ENCODE data around the gene MOB2. TPM values are rescaled to one million over a fixed set of nuclear protein-coding genes. Genes with fewer than 3 reads are reported as not detected.

MOB2 gene
- total and polyA plus RNA-seq, 7 donors = 44.5 to 75.1 (median 58.1) TPM

GRCh38 chr11:1509626-1510255 lies 23.2 kb upstream of the MOB2 start:
- Histone ChIP-seq H3K27me3 (ENCODE audit: insufficient read depth in 3 of 3, low read length in 2 of 3) (no peaks in the 10 kb centered on the region), H3K27ac (no peak overlapping the region), H3K36me3 (ENCODE audit: insufficient read depth in 1 of 2, low read depth in 1 of 2) (no peaks in the 10 kb centered on the region), H3K9me3 (no peaks in the 10 kb centered on the region), H3K4me1 (peaks cover 64% of the 10 kb centered on the region), H3K4me3 (no peak overlapping the region)
- peak in 1 of 2 donors; percentile 17 for DNase-seq
- no peak for TF ChIP-seq CTCF (IDR thresholded peaks at IDR 0.05)
- intact Hi-C loops (cut with DNase I) = loop anchor here in 1 of 2 donors (10.0 kb wide), 1 partner anchor 235 kb away; no protein-coding TSS in a partner anchor
- 43 to 76% (median 60%) methylated on average over 11 to 20 of the region's 20 CpGs for WGBS, 3 donors
- no peak for ATAC-seq

- Histone ChIP-seq H3K9me3 (no peaks in the 10 kb centered on the region), H3K4me1 (peaks cover 64% of the 10 kb centered on the region), H3K36me3 (ENCODE audit: insufficient read depth in 1 of 2, low read depth in 1 of 2) (no peaks in the 10 kb centered on the region), H3K27ac (no peak overlapping the region), H3K27me3 (ENCODE audit: insufficient read depth in 3 of 3, low read length in 2 of 3) (no peaks in the 10 kb centered on the region), H3K4me3 (no peak overlapping the region)
- ATAC-seq (no peak), DNase-seq (peak in 1 of 2 donors; percentile 36)
- WGBS, 3 donors = 73 to 93% (median 78%) methylated on average over 8 to 10 of the region's 10 CpGs
- intact Hi-C loops (cut with DNase I) = loop anchor here in 1 of 2 donors (10.0 kb wide), 1 partner anchor 234 kb away; no protein-coding TSS in a partner anchor
- TF ChIP-seq CTCF (IDR thresholded peaks at IDR 0.05) = no peak
Measured at GRCh38 chr11:1508986-1509385, 22.4 kb upstream of the MOB2 start.

- Histone ChIP-seq H3K4me3 (no peak overlapping the region), H3K27ac (no peak overlapping the region), H3K27me3 (ENCODE audit: insufficient read depth in 3 of 3, low read length in 2 of 3) (no peaks in the 10 kb centered on the region), H3K9me3 (no peaks in the 10 kb centered on the region), H3K36me3 (ENCODE audit: insufficient read depth in 1 of 2, low read depth in 1 of 2) (no peaks in the 10 kb centered on the region), H3K4me1 (peaks cover 64% of the 10 kb centered on the region)
- ATAC-seq = no peak
- intact Hi-C loops (cut with DNase I) = loop anchor here in 1 of 2 donors (10.0 kb wide), 1 partner anchor 234 kb away; no protein-coding TSS in a partner anchor
- TF ChIP-seq CTCF (IDR thresholded peaks at IDR 0.05) = no peak
- DNase-seq = peak in 1 of 2 donors; percentile 29
- 66 to 79% (median 76%) methylated on average over 15 of the region's 15 CpGs for WGBS, 3 donors
Measured at GRCh38 chr11:1508491-1508891, 21.9 kb upstream of the MOB2 start.

- intact Hi-C loops (cut with DNase I) = loop anchor here in 1 of 2 donors (10.0 kb wide), 1 partner anchor 233 kb away; no protein-coding TSS in a partner anchor
- H3K27me3 ChIP-seq (ENCODE audit: insufficient read depth in 3 of 3, low read length in 2 of 3) = no peaks in the 10 kb centered on the region
- TF ChIP-seq CTCF (IDR thresholded peaks at IDR 0.05) = no peak
- WGBS, 3 donors = 43 to 49% (median 48%) methylated on average over 21 of the region's 21 CpGs
- no peaks in the 10 kb centered on the region for H3K9me3 ChIP-seq
- peak in 1 of 2 donors; percentile 76 for DNase-seq
- no peak overlapping the region for H3K27ac ChIP-seq
- H3K4me1 ChIP-seq = peaks cover 68% of the 10 kb centered on the region
- no peak overlapping the region for H3K4me3 ChIP-seq
- ATAC-seq = peak in 3 of 4 donors; percentile 30 to 52 (median 35)
- no peaks in the 10 kb centered on the region for H3K36me3 ChIP-seq (ENCODE audit: insufficient read depth in 1 of 2, low read depth in 1 of 2)
Measured at GRCh38 chr11:1507381-1508140, 21.0 kb upstream of the MOB2 start.

All from psoas muscle (tissue), 8 donors.